MG63 (cell line): ENCODE data around the gene VPS29. TPM values are rescaled to one million over a fixed set of nuclear protein-coding genes. Genes with fewer than 3 reads are reported as not detected.
"Not testable (repeated sequence)": the region's sequence is repeated elsewhere in the genome, so short reads cannot be mapped to it uniquely, and the experiment has no call there.

ENCODE experiments used
- DNase-seq: peaks from one replicate; pipeline ENCODE4 v3.0.0-alpha.2; 2020
- H3K27me3 ChIP-seq: fragments of 250-450 bp; sonication (Bioruptor Pico); 2 replicates; pipeline ENCODE4 v1.5.1; 2020; ENCODE audit warnings: mild to moderate bottlenecking, moderate library complexity
- H3K36me3 ChIP-seq: fragments of 250-450 bp; sonication (Bioruptor Pico); 2 replicates; pipeline ENCODE4 v1.5.1; 2020; ENCODE audit warnings: mild to moderate bottlenecking, moderate library complexity
- H3K4me3 ChIP-seq: fragments of 250-450 bp; sonication (Bioruptor Pico); 2 replicates; pipeline ENCODE4 v1.5.1; 2020; ENCODE audit warnings: mild to moderate bottlenecking, moderate library complexity
- H3K9me3 ChIP-seq: fragments of 250-450 bp; sonication (Bioruptor Pico); 2 replicates; pipeline ENCODE4 v1.5.1; 2020; ENCODE audit warnings: mild to moderate bottlenecking, moderate library complexity
- total RNA-seq: library from RNA; depleted of rRNA; stranded (reverse); fragments of >200 nt; shearing (Covaris generic); gene quantifications from 2 replicates; pipeline ENCODE4 v1.2.3, GENCODE V29; 2014; ENCODE audit warnings: low replicate concordance; rRNA removed

Gene VPS29
- total RNA-seq, 1 experiment from 2014 or later, result 33.5 TPM

GRCh38 chr12:110468214-110469048, 33.5 kb downstream of the VPS29 start, which contains the start of the genes FAM216A and GPN3:
FAM216A (plus strand) TSS chr12:110468845; CDS start chr12:110468876, 31 bp downstream.
GPN3 (minus strand) TSS chr12:110468257; CDS start chr12:110468203, 54 bp downstream.
- H3K36me3 ChIP-seq, result peaks cover 12% of the 10 kb centered on the region
- H3K27me3 ChIP-seq, result no peaks in the 10 kb centered on the region
- no peaks in the 10 kb centered on the region for H3K9me3 ChIP-seq
- peak within 1 kb of the TSS; percentile 87 for H3K4me3 ChIP-seq
- DNase-seq, result peak; percentile 96

GRCh38 chr12:110467847-110468213, 34.1 kb downstream of the VPS29 start:
- DNase-seq, result no peak
- H3K9me3 ChIP-seq, result no peaks in the 10 kb centered on the region
- peaks cover 8% of the 10 kb centered on the region; the same call in 1 of the 2 replicates for H3K36me3 ChIP-seq
- peak overlapping the region; percentile 87 for H3K4me3 ChIP-seq
- H3K27me3 ChIP-seq, result no peaks in the 10 kb centered on the region

- no peak for DNase-seq
- peak overlapping the region; percentile 87; the same call in 1 of the 2 replicates for H3K4me3 ChIP-seq
- no peaks in the 10 kb centered on the region for H3K9me3 ChIP-seq
- H3K36me3 ChIP-seq, result peaks cover 5% of the 10 kb centered on the region; the same call in 1 of the 2 replicates
- no peaks in the 10 kb centered on the region for H3K27me3 ChIP-seq
Measured at GRCh38 chr12:110466791-110467190, 35.1 kb downstream of the VPS29 start.

- DNase-seq, H3K27me3 ChIP-seq, H3K36me3 ChIP-seq: not testable (repeated sequence)
Measured at GRCh38 chr12:110465765-110466164, 36.1 kb downstream of the VPS29 start.

GRCh38 chr12:110465024-110465423, 36.9 kb downstream of the VPS29 start:
- Histone ChIP-seq H3K27me3 (no peaks in the 10 kb centered on the region), H3K9me3 (no peaks in the 10 kb centered on the region), H3K4me3 (no peak overlapping the region), H3K36me3 (peaks cover 7% of the 10 kb centered on the region; the same call in 1 of the 2 replicates)
- no peak for DNase-seq

More at GRCh38 chr12:110465765-110466164, 36.1 kb downstream of the VPS29 start:
- not testable (repeated sequence) for H3K9me3 ChIP-seq, H3K4me3 ChIP-seq

GRCh38 chr12:110461189-110461588, 40.7 kb downstream of the VPS29 start:
- H3K9me3 ChIP-seq, H3K27me3 ChIP-seq, H3K36me3 ChIP-seq, DNase-seq, H3K4me3 ChIP-seq: not testable (repeated sequence)

- DNase-seq, result no peak
- Histone ChIP-seq H3K4me3 (no peak overlapping the region), H3K36me3 (peaks cover 12% of the 10 kb centered on the region), H3K9me3 (no peaks in the 10 kb centered on the region), H3K27me3 (no peaks in the 10 kb centered on the region)
Measured at GRCh38 chr12:110458756-110459155, 43.2 kb downstream of the VPS29 start.

GRCh38 chr12:110453569-110454296, 48.2 kb downstream of the VPS29 start:
- Histone ChIP-seq H3K4me3 (no peak overlapping the region), H3K9me3 (no peaks in the 10 kb centered on the region)

GRCh38 chr12:110451263-110451662, 50.6 kb downstream of the VPS29 start:
- Histone ChIP-seq H3K27me3 (no peaks in the 10 kb centered on the region), H3K36me3 (peaks cover 23% of the 10 kb centered on the region), H3K4me3 (no peak overlapping the region), H3K9me3 (no peaks in the 10 kb centered on the region)
- DNase-seq, result no peak

More at GRCh38 chr12:110453569-110454296, 48.2 kb downstream of the VPS29 start:
- Histone ChIP-seq H3K27me3 (no peaks in the 10 kb centered on the region), H3K36me3 (peaks cover 10% of the 10 kb centered on the region)
- no peak for DNase-seq

GRCh38 chr12:110449799-110450497, 52.0 kb downstream of the VPS29 start, which contains the start of gene ARPC3:
ARPC3 (minus strand) TSS chr12:110450337; CDS start chr12:110450260, 77 bp downstream.
- Histone ChIP-seq H3K36me3 (peaks cover 20% of the 10 kb centered on the region), H3K9me3 (no peaks in the 10 kb centered on the region), H3K27me3 (no peaks in the 10 kb centered on the region), H3K4me3 (peak within 1 kb of the TSS; percentile 94)
- peak; percentile 95 for DNase-seq

GRCh38 chr12:110444455-110444854, 57.5 kb downstream of the VPS29 start:
- peaks cover 58% of the 10 kb centered on the region for H3K36me3 ChIP-seq
- H3K4me3 ChIP-seq, result no peak overlapping the region
- no peaks in the 10 kb centered on the region for H3K9me3 ChIP-seq
- DNase-seq, result no peak
- H3K27me3 ChIP-seq, result no peaks in the 10 kb centered on the region

Other genes starting within 250 kb of the VPS29 start
- gene ATP2A2, start 220.9 kb downstream of the VPS29 start, total RNA-seq, result 13.3 and 20.4 TPM in 2 replicates
- gene ANAPC7, start 98.4 kb downstream of the VPS29 start, total RNA-seq, result 50.7 and 51.5 TPM in 2 replicates
- 397 and 586 TPM in 2 replicates for gene ARPC3, start 51.8 kb downstream of the VPS29 start, total RNA-seq
- gene GPN3, start 33.9 kb downstream of the VPS29 start, total RNA-seq, result 17.5 and 38.0 TPM in 2 replicates
- gene FAM216A, start 33.3 kb downstream of the VPS29 start, total RNA-seq, result 24.7 and 43.7 TPM in 2 replicates
- 0.25 and 2.0 TPM in 2 replicates for gene RAD9B, start 220 bp upstream of the VPS29 start, total RNA-seq
- gene PPTC7, start 81.2 kb upstream of the VPS29 start, total RNA-seq, result 4.4 and 11.0 TPM in 2 replicates
- 19.6 and 47.5 TPM in 2 replicates for gene TCTN1, start 112.0 kb upstream of the VPS29 start, total RNA-seq
- gene HVCN1, start 187.0 kb upstream of the VPS29 start, total RNA-seq, result not detected in 2 replicates
- gene PPP1CC, start 240.8 kb upstream of the VPS29 start, total RNA-seq, result 118 and 155 TPM in 2 replicates